ENCODE data around the gene NR2F6. TPM values are rescaled to one million over a fixed set of nuclear protein-coding genes. Genes with fewer than 3 reads are reported as not detected.

Gene NR2F6
- total and polyA plus RNA-seq, 11 donors = 30.8 to 117 (median 46.3) TPM

GRCh38 chr19:17268754-17269153, 23.0 kb upstream of the NR2F6 start:
- Histone ChIP-seq H3K9me3 (no peaks in the 10 kb centered on the region), H3K27me3 (no peaks in the 10 kb centered on the region), H3K4me1 (peaks cover 0 to 23% (median 12%) of the 10 kb centered on the region in 12 donors), H3K36me3 (peaks cover 0 to 51% (median 45%) of the 10 kb centered on the region in 9 donors), H3K27ac (no peak overlapping the region), H3K4me3 (no peak overlapping the region)
- no peak for DNase-seq
- no peak for ATAC-seq
- WGBS, 4 donors = 94 to 96% (median 95%) methylated on average over 13 of the region's 13 CpGs
- intact Hi-C loops (cut with DNase I) = loop anchor here in 1 of 10 donors (10.0 kb wide), 1 partner anchor 194 kb away; the partner anchor contains the start of genes HAUS8 and MYO9B
- TF ChIP-seq POLR2A (IDR thresholded peaks at IDR 0.05) = no peak
- TF ChIP-seq, protein P1, sequence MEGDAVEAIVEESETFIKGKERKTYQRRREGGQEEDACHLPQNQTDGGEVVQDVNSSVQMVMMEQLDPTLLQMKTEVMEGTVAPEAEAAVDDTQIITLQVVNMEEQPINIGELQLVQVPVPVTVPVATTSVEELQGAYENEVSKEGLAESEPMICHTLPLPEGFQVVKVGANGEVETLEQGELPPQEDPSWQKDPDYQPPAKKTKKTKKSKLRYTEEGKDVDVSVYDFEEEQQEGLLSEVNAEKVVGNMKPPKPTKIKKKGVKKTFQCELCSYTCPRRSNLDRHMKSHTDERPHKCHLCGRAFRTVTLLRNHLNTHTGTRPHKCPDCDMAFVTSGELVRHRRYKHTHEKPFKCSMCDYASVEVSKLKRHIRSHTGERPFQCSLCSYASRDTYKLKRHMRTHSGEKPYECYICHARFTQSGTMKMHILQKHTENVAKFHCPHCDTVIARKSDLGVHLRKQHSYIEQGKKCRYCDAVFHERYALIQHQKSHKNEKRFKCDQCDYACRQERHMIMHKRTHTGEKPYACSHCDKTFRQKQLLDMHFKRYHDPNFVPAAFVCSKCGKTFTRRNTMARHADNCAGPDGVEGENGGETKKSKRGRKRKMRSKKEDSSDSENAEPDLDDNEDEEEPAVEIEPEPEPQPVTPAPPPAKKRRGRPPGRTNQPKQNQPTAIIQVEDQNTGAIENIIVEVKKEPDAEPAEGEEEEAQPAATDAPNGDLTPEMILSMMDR (IDR thresholded peaks at IDR 0.05) = no peak

GRCh38 chr19:17266975-17267788, 21.5 kb upstream of the NR2F6 start, which contains the start of gene BABAM1:
BABAM1 (plus strand) TSS chr19:17267443; CDS start chr19:17268807, 1,364 bp downstream.
- peak; percentile 94 to 98 (median 97) for DNase-seq
- Histone ChIP-seq H3K9me3 (no peaks in the 10 kb centered on the region), H3K27ac (peak within 1 kb of the TSS in 11 of 12 donors; percentile 62 to 96 (median 76)), H3K4me3 (peak within 1 kb of the TSS; percentile 58 to 96 (median 80)), H3K4me1 (peaks cover 0 to 23% (median 15%) of the 10 kb centered on the region in 12 donors), H3K27me3 (no peaks in the 10 kb centered on the region), H3K36me3 (peaks cover 0 to 37% (median 32%) of the 10 kb centered on the region in 9 donors)
- ATAC-seq = peak; percentile 96 to 98 (median 97)
- intact Hi-C loops (cut with DNase I) = loop anchor here in 1 of 10 donors (2.0 to 10.0 kb wide), 3 partner anchors 52 to 192 kb away; partner anchors contain the start of genes GTPBP3, HAUS8, MYO9B and USE1
- 0 to 1% (median 0%) methylated on average over 26 to 27 of the region's 27 CpGs for WGBS, 4 donors
- TF ChIP-seq, protein P1 (IDR thresholded peaks at IDR 0.05) = no peak
- peak in 1 of 2 donors; percentile 46 for TF ChIP-seq POLR2A (IDR thresholded peaks at IDR 0.05)

DNA sequence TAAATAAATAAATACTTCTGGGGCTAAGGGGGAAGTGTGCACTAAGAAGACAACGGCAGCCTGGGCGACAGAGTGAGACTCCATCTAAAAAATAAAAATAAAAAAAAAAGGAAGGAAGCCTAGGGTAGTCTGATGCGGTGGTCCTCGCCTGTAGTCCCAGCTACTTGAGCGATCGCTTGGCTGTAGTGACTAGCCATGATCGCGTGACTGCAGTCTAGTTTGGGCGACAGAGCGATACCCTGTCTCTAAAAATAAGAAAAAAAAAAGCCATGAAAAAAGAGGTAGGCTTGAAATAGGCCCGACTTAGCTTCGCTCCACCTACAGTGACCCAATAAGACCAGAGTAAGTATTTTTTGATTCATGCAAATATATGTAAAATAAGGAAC, 20.9 kb upstream of the NR2F6 start:
- peak overlapping the region in 10 of 12 donors; percentile 8 to 96 (median 69) for H3K27ac ChIP-seq
- H3K9me3 ChIP-seq = no peaks in the 10 kb centered on the region
- TF ChIP-seq POLR2A (IDR thresholded peaks at IDR 0.05) = no peak
- 73 to 80% (median 77%) methylated on average over 12 of the region's 12 CpGs for WGBS, 4 donors
- DNase-seq (no peak), ATAC-seq (no peak)
- H3K27me3 ChIP-seq = no peaks in the 10 kb centered on the region
- H3K36me3 ChIP-seq = peaks cover 0 to 33% (median 26%) of the 10 kb centered on the region in 9 donors
- intact Hi-C loops (cut with DNase I) = loop anchor here in 1 of 10 donors (2.0 to 10.0 kb wide), 3 partner anchors 52 to 192 kb away; partner anchors contain the start of genes GTPBP3, HAUS8, MYO9B and USE1
- H3K4me1 ChIP-seq = peaks cover 0 to 23% (median 15%) of the 10 kb centered on the region in 12 donors
- H3K4me3 ChIP-seq = peak overlapping the region in 4 of 12 donors; percentile 22 to 96 (median 86)

GRCh38 chr19:17266026-17266425, 20.3 kb upstream of the NR2F6 start:
- no peak for DNase-seq
- Histone ChIP-seq H3K27me3 (no peaks in the 10 kb centered on the region), H3K4me3 (no peak overlapping the region), H3K36me3 (peaks cover 0 to 28% (median 20%) of the 10 kb centered on the region in 9 donors), H3K9me3 (no peaks in the 10 kb centered on the region), H3K4me1 (peaks cover 0 to 23% (median 15%) of the 10 kb centered on the region in 12 donors), H3K27ac (peak overlapping the region in 7 of 12 donors; percentile 23 to 96 (median 81))
- ATAC-seq = no peak
- WGBS, 4 donors = 92 to 95% (median 94%) methylated on average over 7 of the region's 7 CpGs
- intact Hi-C loops (cut with DNase I) = loop anchor here in 1 of 10 donors (2.0 to 10.0 kb wide), 3 partner anchors 51 to 191 kb away; partner anchors contain the start of genes GTPBP3, HAUS8, MYO9B and USE1
- TF ChIP-seq, protein P1 (IDR thresholded peaks at IDR 0.05) = no peak
- TF ChIP-seq POLR2A (IDR thresholded peaks at IDR 0.05) = no peak
